Measurements from ENCODE around the gene DBT. TPM values are rescaled to one million over a fixed set of nuclear protein-coding genes. Genes with fewer than 3 reads are reported as not detected.

DBT gene
- polyA plus RNA-seq, 1 experiment, result 11.4 TPM

DNA sequence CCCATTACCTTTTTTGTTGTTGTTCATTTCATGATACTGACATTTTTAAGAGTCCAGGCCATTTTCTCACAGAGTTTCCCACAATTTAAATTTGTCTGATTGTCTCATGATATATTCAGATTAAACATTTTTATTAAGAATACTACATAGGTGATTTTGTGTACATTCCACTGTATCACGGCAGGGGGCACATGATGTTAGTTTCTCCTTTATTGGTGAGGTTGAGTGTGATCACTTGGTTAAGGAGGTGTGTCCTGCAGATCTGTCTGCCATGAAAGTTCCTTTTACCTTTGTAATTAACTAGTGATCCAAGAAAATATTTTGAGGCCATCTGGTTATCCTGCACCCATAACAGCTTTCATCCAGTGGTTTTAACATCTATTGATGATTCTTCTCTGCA is 28.2 kb upstream of the DBT start:
- no peak for DNase-seq (ENCODE audit: low read depth, low spot score)

DNA sequence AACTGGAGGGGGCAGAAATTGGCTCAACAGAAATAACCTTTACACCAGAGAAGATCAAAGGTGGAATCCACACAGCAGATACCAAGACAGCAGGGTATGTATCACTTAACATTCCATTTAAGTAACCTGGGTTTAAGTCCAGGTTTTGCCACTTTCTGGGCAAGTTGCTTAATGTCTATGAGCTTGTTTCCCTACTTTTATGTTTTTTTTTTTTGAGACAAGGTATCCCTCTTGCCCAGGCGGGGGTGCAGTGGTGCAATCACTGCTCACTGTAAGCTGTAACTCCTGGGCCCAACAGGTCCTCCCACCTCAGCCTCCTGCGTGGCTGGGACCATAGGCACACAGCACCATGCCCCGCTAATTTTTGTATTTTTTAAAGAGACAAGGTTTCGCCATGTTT is 18.6 kb upstream of the DBT start:
- Histone ChIP-seq H3K9me3 (ENCODE audit: control insufficient read depth, insufficient read depth, low read length) (peaks cover 5% of the 10 kb centered on the region; the same call in 1 of the 2 replicates), H3K27me3 (ENCODE audit: control insufficient read depth, insufficient read depth, low read length) (no peaks in the 10 kb centered on the region), H3K27ac (ENCODE audit: low read depth, low read length) (no peak overlapping the region), H3K4me3 (ENCODE audit: low read depth, low read length) (no peak overlapping the region)
- ChIA-PET POLR2A (no interaction called here), CTCF (interaction anchor here (0.6 to 1.3 kb wide), 4 partner anchors 14 to 449 kb away, joined by 3 to 6 read pairs (median 4); partner anchors contain the start of gene DBT)
- DNase-seq (ENCODE audit: low read depth, low spot score), result no peak
- TF ChIP-seq, protein P1, sequence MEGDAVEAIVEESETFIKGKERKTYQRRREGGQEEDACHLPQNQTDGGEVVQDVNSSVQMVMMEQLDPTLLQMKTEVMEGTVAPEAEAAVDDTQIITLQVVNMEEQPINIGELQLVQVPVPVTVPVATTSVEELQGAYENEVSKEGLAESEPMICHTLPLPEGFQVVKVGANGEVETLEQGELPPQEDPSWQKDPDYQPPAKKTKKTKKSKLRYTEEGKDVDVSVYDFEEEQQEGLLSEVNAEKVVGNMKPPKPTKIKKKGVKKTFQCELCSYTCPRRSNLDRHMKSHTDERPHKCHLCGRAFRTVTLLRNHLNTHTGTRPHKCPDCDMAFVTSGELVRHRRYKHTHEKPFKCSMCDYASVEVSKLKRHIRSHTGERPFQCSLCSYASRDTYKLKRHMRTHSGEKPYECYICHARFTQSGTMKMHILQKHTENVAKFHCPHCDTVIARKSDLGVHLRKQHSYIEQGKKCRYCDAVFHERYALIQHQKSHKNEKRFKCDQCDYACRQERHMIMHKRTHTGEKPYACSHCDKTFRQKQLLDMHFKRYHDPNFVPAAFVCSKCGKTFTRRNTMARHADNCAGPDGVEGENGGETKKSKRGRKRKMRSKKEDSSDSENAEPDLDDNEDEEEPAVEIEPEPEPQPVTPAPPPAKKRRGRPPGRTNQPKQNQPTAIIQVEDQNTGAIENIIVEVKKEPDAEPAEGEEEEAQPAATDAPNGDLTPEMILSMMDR (IDR thresholded peaks at IDR 0.05; ENCODE audit: low read depth, low read length), result no peak

More for the DNA sequence above, 28.2 kb upstream of the DBT start:
- no peaks in the 10 kb centered on the region for H3K9me3 ChIP-seq (ENCODE audit: control insufficient read depth, insufficient read depth, low read length)
- H3K27ac ChIP-seq (ENCODE audit: low read depth, low read length), result no peak overlapping the region
- H3K27me3 ChIP-seq (ENCODE audit: control insufficient read depth, insufficient read depth, low read length), result no peaks in the 10 kb centered on the region
- POLR2A ChIA-PET, result no interaction called here
- CTCF ChIA-PET, result no interaction called here
- H3K4me3 ChIP-seq (ENCODE audit: low read depth, low read length), result no peak overlapping the region
- TF ChIP-seq, protein P1 (IDR thresholded peaks at IDR 0.05; ENCODE audit: low read depth, low read length), result no peak

DNA sequence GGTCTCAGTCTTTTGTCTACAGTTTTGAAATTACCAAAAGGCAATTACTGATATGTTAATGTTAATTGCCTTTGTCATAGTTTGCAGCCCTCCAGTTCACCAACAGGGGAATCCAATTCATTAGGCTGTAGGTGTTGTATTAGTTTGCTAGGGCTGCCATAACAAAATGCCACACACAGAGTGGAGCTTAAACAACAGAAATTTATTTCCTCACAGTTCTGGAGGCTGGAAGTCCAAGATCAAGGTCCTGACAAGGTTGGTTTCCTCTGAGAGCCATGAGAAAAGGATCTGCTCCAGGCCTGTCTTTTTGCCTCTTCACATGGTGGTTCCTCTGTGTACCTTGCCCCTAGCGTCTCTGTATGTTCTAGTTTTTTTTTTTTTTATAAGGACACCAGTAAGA is 17.6 kb upstream of the DBT start:
- H3K4me3 ChIP-seq (ENCODE audit: low read depth, low read length), result peak overlapping the region; percentile 89
- ChIA-PET CTCF (interaction anchor here (1.0 to 1.5 kb wide), 2 partner anchors 192 to 458 kb away, joined by 4 to 5 read pairs; no protein-coding TSS in a partner anchor), POLR2A (no interaction called here)
- H3K27me3 ChIP-seq (ENCODE audit: control insufficient read depth, insufficient read depth, low read length), result no peaks in the 10 kb centered on the region
- peaks cover 5% of the 10 kb centered on the region; the same call in 1 of the 2 replicates for H3K9me3 ChIP-seq (ENCODE audit: control insufficient read depth, insufficient read depth, low read length)
- TF ChIP-seq, protein P1 (IDR thresholded peaks at IDR 0.05; ENCODE audit: low read depth, low read length), result no peak
- DNase-seq (ENCODE audit: low read depth, low spot score), result no peak
- H3K27ac ChIP-seq (ENCODE audit: low read depth, low read length), result no peak overlapping the region

DNA sequence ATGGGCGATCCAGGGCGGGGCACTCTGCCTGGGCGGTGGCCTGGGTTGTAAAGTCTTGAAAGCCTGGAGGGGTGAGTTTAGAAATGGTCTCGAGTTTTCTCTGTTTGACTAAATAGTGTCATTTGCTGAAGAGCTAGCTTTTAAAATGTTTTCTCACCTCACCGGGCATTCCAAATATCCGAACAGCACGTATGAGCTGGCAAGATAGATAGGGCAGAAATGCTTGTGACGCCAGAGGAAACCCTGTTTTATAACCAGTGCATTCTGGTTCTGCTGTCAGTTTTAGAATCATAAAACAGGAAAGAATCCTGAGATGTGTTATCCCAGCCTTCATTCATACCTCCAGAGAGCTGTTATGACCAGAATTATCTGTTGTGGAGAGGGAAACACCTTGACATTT is 17.1 kb upstream of the DBT start:
- no peak for DNase-seq (ENCODE audit: low read depth, low spot score)
- TF ChIP-seq, protein P1 (IDR thresholded peaks at IDR 0.05; ENCODE audit: low read depth, low read length), result no peak
- H3K27ac ChIP-seq (ENCODE audit: low read depth, low read length), result no peak overlapping the region
- peak overlapping the region; percentile 89 for H3K4me3 ChIP-seq (ENCODE audit: low read depth, low read length)
- no peaks in the 10 kb centered on the region for H3K27me3 ChIP-seq (ENCODE audit: control insufficient read depth, insufficient read depth, low read length)
- ChIA-PET POLR2A (interaction anchor here (1.8 kb wide), 3 partner anchors 17 to 134 kb away, joined by 5 to 11 read pairs (median 8); partner anchors contain the start of genes CDC14A, DBT, SASS6 and TRMT13), CTCF (interaction anchor here (1.0 to 1.6 kb wide), 4 partner anchors 190 to 602 kb away, joined by 3 to 5 read pairs (median 4); no protein-coding TSS in a partner anchor)
- H3K9me3 ChIP-seq (ENCODE audit: control insufficient read depth, insufficient read depth, low read length), result peaks cover 5% of the 10 kb centered on the region; the same call in 1 of the 2 replicates

DNA sequence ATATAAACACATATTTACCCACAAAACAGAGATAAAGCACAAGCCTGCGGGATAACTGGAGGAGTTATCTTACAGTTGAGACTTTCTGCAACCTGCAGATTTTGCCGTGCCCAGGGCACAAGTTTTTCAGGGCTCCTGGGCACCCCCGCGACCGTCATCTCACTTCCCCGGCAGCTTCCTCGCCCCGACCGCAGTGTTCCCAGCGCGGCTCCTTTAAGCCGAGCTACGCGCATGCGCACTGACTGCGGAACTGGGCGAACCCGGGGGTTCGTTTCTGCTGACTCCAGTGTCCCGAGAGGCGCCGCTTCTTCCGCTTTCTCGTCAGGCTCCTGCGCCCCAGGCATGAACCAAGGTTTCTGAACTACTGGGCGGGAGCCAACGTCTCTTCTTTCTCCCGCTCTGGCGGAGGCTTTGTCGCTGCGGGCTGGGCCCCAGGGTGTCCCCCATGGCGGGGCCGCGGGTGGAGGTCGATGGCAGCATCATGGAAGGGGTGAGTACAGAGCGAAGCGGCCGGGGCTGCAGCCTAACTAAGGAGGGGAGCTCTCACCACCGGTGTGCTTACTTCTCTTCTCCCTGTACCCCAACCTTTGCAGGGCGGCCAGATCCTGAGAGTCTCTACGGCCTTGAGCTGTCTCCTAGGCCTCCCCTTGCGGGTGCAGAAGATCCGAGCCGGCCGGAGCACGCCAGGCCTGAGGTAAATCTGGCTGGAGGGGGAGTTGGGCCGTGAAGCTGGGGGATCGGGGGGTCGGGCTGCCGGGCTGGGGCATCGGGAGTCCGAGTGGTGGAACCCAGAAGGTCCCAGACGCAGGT is 16.5 kb upstream of the DBT start, which contains the start of gene RTCA:
TSS of gene RTCA (plus strand) at position 286 of the 810 bp plus-strand sequence. CDS start at position 446, 160 bp downstream.
- POLR2A ChIA-PET, result interaction anchor here (0.5 to 1.8 kb wide), 8 partner anchors 16 to 453 kb away, joined by 3 to 11 read pairs (median 6); partner anchors contain the start of genes CDC14A, DBT, SASS6 and TRMT13
- CTCF ChIA-PET, result interaction anchor here (1.0 to 1.6 kb wide), 6 partner anchors 191 to 603 kb away, joined by 3 to 5 read pairs (median 4); no protein-coding TSS in a partner anchor
- peaks cover 5% of the 10 kb centered on the region; the same call in 1 of the 2 replicates for H3K9me3 ChIP-seq (ENCODE audit: control insufficient read depth, insufficient read depth, low read length)

More for the DNA sequence above, 16.5 kb upstream of the DBT start, which contains the start of gene RTCA:
- H3K4me3 ChIP-seq (ENCODE audit: low read depth, low read length), result peak within 1 kb of the TSS; percentile 89
- TF ChIP-seq, protein P1 (IDR thresholded peaks at IDR 0.05; ENCODE audit: low read depth, low read length), result no peak
- peak within 1 kb of the TSS; percentile 68 for H3K27ac ChIP-seq (ENCODE audit: low read depth, low read length)
- peak; percentile 88 for DNase-seq (ENCODE audit: low read depth, low spot score)
- H3K27me3 ChIP-seq (ENCODE audit: control insufficient read depth, insufficient read depth, low read length), result no peaks in the 10 kb centered on the region

All from AG04450 (cell line).